CD4-positive, CD25-positive, alpha-beta regulatory T cell (primary cell): Measurements from ENCODE around the gene KRT81. TPM values are rescaled to one million over a fixed set of nuclear protein-coding genes. Genes with fewer than 3 reads are reported as not detected.
"Not testable (repeated sequence)": the region's sequence is repeated elsewhere in the genome, so short reads cannot be mapped to it uniquely, and the experiment has no call there.

Experiments used
- ATAC-seq, 2 donors: fragments of 150-1000 bp; cut with Tn5 transposase; one replicate each; pipeline ENCODE4 v1.10.0; 2021; ENCODE audit warnings: low read depth in 2 of 2, moderate number of reproducible peaks in 2 of 2, moderate library complexity in 1 of 2
- DNase-seq, 3 donors: peaks; one replicate each; pipeline versions ENCODE4 v3.0.0 to v3.0.0-alpha.2; 2012 to 2022; ENCODE audit warnings: mixed read lengths in 1 of 3
- H3K27ac ChIP-seq: one replicate; pipeline ENCODE4 v1.7.0; 2013; ENCODE audit warnings: mild to moderate bottlenecking, low read length; ENCODE audit not compliant: insufficient read depth, poor library complexity, severe bottlenecking
- H3K27me3 ChIP-seq: one replicate; pipeline ENCODE4 v1.7.0; 2013; ENCODE audit warnings: low read length; ENCODE audit not compliant: control insufficient read depth, insufficient read depth
- H3K36me3 ChIP-seq: one replicate; pipeline ENCODE4 v1.7.0; 2013; ENCODE audit warnings: mild to moderate bottlenecking, low read length, moderate library complexity; ENCODE audit not compliant: control insufficient read depth, insufficient read depth
- H3K4me1 ChIP-seq: 2 replicates; pipeline ENCODE4 v1.7.0; 2013; ENCODE audit warnings: mild to moderate bottlenecking, low read length; ENCODE audit not compliant: insufficient read depth, control insufficient read depth, poor library complexity, severe bottlenecking
- H3K4me3 ChIP-seq: one replicate; pipeline ENCODE4 v1.7.0; 2013; ENCODE audit warnings: low read depth, mild to moderate bottlenecking, low read length, moderate library complexity
- H3K9me3 ChIP-seq, 2 experiments: 1 replicate in 1 of 2; 2 replicates in 1 of 2; pipeline ENCODE4 v1.7.0; 2013; ENCODE audit warnings: low read length in 2 of 2, mild to moderate bottlenecking in 1 of 2, moderate library complexity in 1 of 2; ENCODE audit not compliant: control insufficient read depth in 2 of 2
- H3K27ac Mint-ChIP-seq, 3 donors: one replicate each; pipeline ENCODE4 v1.8.0; 2020 to 2022; ENCODE audit warnings: mild to moderate bottlenecking in 3 of 3, mixed read lengths in 3 of 3, moderate library complexity in 2 of 3
- H3K27me3 Mint-ChIP-seq: one replicate; pipeline ENCODE4 v1.8.0; 2022; ENCODE audit warnings: mild to moderate bottlenecking, mixed read lengths
- H3K36me3 Mint-ChIP-seq: one replicate; pipeline ENCODE4 v1.8.0; 2020; ENCODE audit warnings: mixed read lengths
- H3K4me1 Mint-ChIP-seq, 4 donors: one replicate each; pipeline ENCODE4 v1.8.0; 2020 to 2022; ENCODE audit warnings: mixed read lengths in 4 of 4, mild to moderate bottlenecking in 1 of 4
- H3K4me3 Mint-ChIP-seq, 4 donors: one replicate each; pipeline ENCODE4 v1.8.0; 2020 to 2022; ENCODE audit warnings: mild to moderate bottlenecking in 4 of 4, mixed read lengths in 4 of 4, moderate library complexity in 3 of 4
- H3K9me3 Mint-ChIP-seq, 7 donors: one replicate each; pipeline ENCODE4 v1.8.0; 2020 to 2022; ENCODE audit warnings: mixed read lengths in 7 of 7, mild to moderate bottlenecking in 3 of 7, moderate library complexity in 2 of 7
- polyA plus RNA-seq, 4 donors: library from polyadenylated mRNA; unstranded; fragments of 300-500 nt; fragmentation: Illumina TruSeq; gene quantifications; one replicate each; pipeline ENCODE4 v1.2.3, GENCODE V29; 2021
- total RNA-seq: library from RNA; stranded (reverse); gene quantifications from one replicate; pipeline ENCODE4 v1.2.3, GENCODE V29; 2022

The KRT81 gene
- total and polyA plus RNA-seq, 5 donors from 2014 or later = not detected

- H3K27me3 ChIP-seq = no peaks in the 10 kb centered on the region
These were observed 25.4 kb upstream of the KRT81 start for GRCh38 chr12:52316701-52317100.

GRCh38 chr12:52316290-52316689, 25.0 kb upstream of the KRT81 start:
- Mint-ChIP-seq H3K4me1 (no peaks in the 10 kb centered on the region), H3K36me3 (no peaks in the 10 kb centered on the region), H3K4me3 (no peak overlapping the region), H3K27me3 (peaks cover 23% of the 10 kb centered on the region), H3K9me3 (peaks cover 0 to 1% (median 0%) of the 10 kb centered on the region in 7 donors), H3K27ac (no peak overlapping the region)
- no peaks in the 10 kb centered on the region for H3K36me3 ChIP-seq
- no peaks in the 10 kb centered on the region for H3K27me3 ChIP-seq
- no peak overlapping the region for H3K27ac ChIP-seq
- DNase-seq (no peak), ATAC-seq (no peak)
- H3K9me3 ChIP-seq = no peaks in the 10 kb centered on the region
- no peak overlapping the region for H3K4me3 ChIP-seq
- no peaks in the 10 kb centered on the region for H3K4me1 ChIP-seq

More at GRCh38 chr12:52316701-52317100, 25.4 kb upstream of the KRT81 start:
- H3K27me3 Mint-ChIP-seq = peaks cover 23% of the 10 kb centered on the region
- no peaks in the 10 kb centered on the region for H3K4me1 Mint-ChIP-seq
- no peaks in the 10 kb centered on the region for H3K36me3 Mint-ChIP-seq
- Histone ChIP-seq H3K4me1 (no peaks in the 10 kb centered on the region), H3K27ac (no peak overlapping the region), H3K9me3 (no peaks in the 10 kb centered on the region), H3K36me3 (no peaks in the 10 kb centered on the region), H3K4me3 (no peak overlapping the region)
- no peak overlapping the region for H3K4me3 Mint-ChIP-seq
- H3K27ac Mint-ChIP-seq = no peak overlapping the region
- ATAC-seq (no peak), DNase-seq (no peak)
- H3K9me3 Mint-ChIP-seq = peaks cover 0 to 1% (median 0%) of the 10 kb centered on the region in 7 donors

GRCh38 chr12:52315721-52316120, 24.4 kb upstream of the KRT81 start:
- H3K4me3 ChIP-seq, H3K36me3 ChIP-seq, H3K4me1 Mint-ChIP-seq, ATAC-seq, H3K4me3 Mint-ChIP-seq, H3K9me3 Mint-ChIP-seq, H3K9me3 ChIP-seq, H3K27ac Mint-ChIP-seq, H3K27me3 ChIP-seq, H3K4me1 ChIP-seq, H3K36me3 Mint-ChIP-seq, H3K27ac ChIP-seq: not testable (repeated sequence)
- peaks cover 22% of the 10 kb centered on the region for H3K27me3 Mint-ChIP-seq
- DNase-seq = peak in 1 of 3 donors; percentile 23

GRCh38 chr12:52314511-52314910, 23.2 kb upstream of the KRT81 start:
- Histone ChIP-seq H3K4me3 (no peak overlapping the region), H3K27me3 (peaks cover 6% of the 10 kb centered on the region), H3K9me3 (no peaks in the 10 kb centered on the region), H3K4me1 (no peaks in the 10 kb centered on the region), H3K36me3 (no peaks in the 10 kb centered on the region), H3K27ac (no peak overlapping the region)
- DNase-seq (no peak), ATAC-seq (no peak)
- H3K4me1 Mint-ChIP-seq = no peaks in the 10 kb centered on the region
- peaks cover 0 to 1% (median 0%) of the 10 kb centered on the region in 7 donors for H3K9me3 Mint-ChIP-seq
- peaks cover 18% of the 10 kb centered on the region for H3K27me3 Mint-ChIP-seq
- H3K36me3 Mint-ChIP-seq = no peaks in the 10 kb centered on the region
- H3K4me3 Mint-ChIP-seq = no peak overlapping the region
- no peak overlapping the region for H3K27ac Mint-ChIP-seq

GRCh38 chr12:52313926-52314325, 22.6 kb upstream of the KRT81 start:
- H3K4me1 ChIP-seq = no peaks in the 10 kb centered on the region
- H3K9me3 ChIP-seq = no peaks in the 10 kb centered on the region
- no peaks in the 10 kb centered on the region for H3K36me3 ChIP-seq
- Mint-ChIP-seq H3K27ac (no peak overlapping the region), H3K4me3 (no peak overlapping the region), H3K9me3 (peaks cover 0 to 1% (median 0%) of the 10 kb centered on the region in 7 donors), H3K36me3 (no peaks in the 10 kb centered on the region), H3K27me3 (peaks cover 18% of the 10 kb centered on the region), H3K4me1 (peaks cover 0 to 1% (median under 1%) of the 10 kb centered on the region in 4 donors)
- ATAC-seq (no peak), DNase-seq (no peak)
- H3K4me3 ChIP-seq = no peak overlapping the region
- H3K27me3 ChIP-seq = peaks cover 6% of the 10 kb centered on the region
- H3K27ac ChIP-seq = no peak overlapping the region

GRCh38 chr12:52313461-52313860, 22.1 kb upstream of the KRT81 start:
- peaks cover 22% of the 10 kb centered on the region for H3K27me3 Mint-ChIP-seq
- Histone ChIP-seq H3K9me3 (no peaks in the 10 kb centered on the region), H3K4me3 (no peak overlapping the region), H3K36me3 (no peaks in the 10 kb centered on the region), H3K4me1 (peaks cover 4% of the 10 kb centered on the region), H3K27ac (no peak overlapping the region), H3K27me3 (peaks cover 6% of the 10 kb centered on the region)
- no peak overlapping the region for H3K4me3 Mint-ChIP-seq
- DNase-seq (no peak), ATAC-seq (no peak)
- peaks cover 0 to 5% (median 2%) of the 10 kb centered on the region in 4 donors for H3K4me1 Mint-ChIP-seq
- H3K9me3 Mint-ChIP-seq = peaks cover 0 to 4% (median 0%) of the 10 kb centered on the region in 7 donors
- no peak overlapping the region for H3K27ac Mint-ChIP-seq
- no peaks in the 10 kb centered on the region for H3K36me3 Mint-ChIP-seq

- H3K36me3 Mint-ChIP-seq = no peaks in the 10 kb centered on the region
- H3K27me3 Mint-ChIP-seq = peaks cover 31% of the 10 kb centered on the region
- no peak overlapping the region for H3K4me3 ChIP-seq
- peaks cover 11% of the 10 kb centered on the region for H3K27me3 ChIP-seq
- ATAC-seq (no peak), DNase-seq (no peak)
- no peaks in the 10 kb centered on the region for H3K9me3 ChIP-seq
- peaks cover 0 to 5% (median 2%) of the 10 kb centered on the region in 4 donors for H3K4me1 Mint-ChIP-seq
- H3K4me1 ChIP-seq = peaks cover 6% of the 10 kb centered on the region
- H3K36me3 ChIP-seq = no peaks in the 10 kb centered on the region
- H3K27ac ChIP-seq = no peak overlapping the region
- H3K9me3 Mint-ChIP-seq = peaks cover 0 to 3% (median 0%) of the 10 kb centered on the region in 7 donors
- H3K27ac Mint-ChIP-seq = no peak overlapping the region
- H3K4me3 Mint-ChIP-seq = no peak overlapping the region
These were observed 20.8 kb upstream of the KRT81 start for GRCh38 chr12:52312086-52312485.

GRCh38 chr12:52311285-52311648, 19.9 kb upstream of the KRT81 start:
- H3K4me3 ChIP-seq = no peak overlapping the region
- H3K36me3 ChIP-seq = no peaks in the 10 kb centered on the region
- H3K4me1 ChIP-seq = peaks cover 6% of the 10 kb centered on the region
- H3K36me3 Mint-ChIP-seq = no peaks in the 10 kb centered on the region
- H3K27me3 ChIP-seq = peaks cover 11% of the 10 kb centered on the region
- DNase-seq (no peak), ATAC-seq (no peak)
- no peak overlapping the region for H3K27ac Mint-ChIP-seq
- H3K4me3 Mint-ChIP-seq = no peak overlapping the region
- peaks cover 0 to 3% (median 0%) of the 10 kb centered on the region in 7 donors for H3K9me3 Mint-ChIP-seq
- no peaks in the 10 kb centered on the region for H3K9me3 ChIP-seq
- H3K27ac ChIP-seq = no peak overlapping the region
- peaks cover 0 to 5% (median 4%) of the 10 kb centered on the region in 4 donors for H3K4me1 Mint-ChIP-seq
- H3K27me3 Mint-ChIP-seq = peaks cover 40% of the 10 kb centered on the region
